ENCODE results near the gene CDHR2.

The CDHR2 gene

DNA sequence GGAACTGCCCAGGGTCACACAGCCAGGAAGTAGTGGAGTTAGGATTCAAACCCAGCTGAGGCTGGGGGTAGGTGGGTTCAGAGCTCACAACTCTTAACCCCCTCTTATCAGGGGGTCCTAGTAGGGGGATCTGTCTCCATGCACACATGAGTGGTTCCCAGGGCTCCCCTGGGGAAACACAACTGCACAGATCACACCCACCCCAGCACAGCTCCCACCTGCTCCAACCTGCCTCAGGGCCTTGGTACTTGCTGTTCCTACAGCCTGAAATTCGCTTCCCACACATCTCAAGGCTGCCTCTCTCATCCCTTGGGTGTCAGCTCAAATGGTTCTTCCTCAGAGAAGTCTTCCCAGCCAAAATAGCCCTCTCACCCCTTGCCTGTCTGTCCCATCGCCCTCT is 76.4 kb downstream of the CDHR2 start:
- DNase-seq: no peak

DNA sequence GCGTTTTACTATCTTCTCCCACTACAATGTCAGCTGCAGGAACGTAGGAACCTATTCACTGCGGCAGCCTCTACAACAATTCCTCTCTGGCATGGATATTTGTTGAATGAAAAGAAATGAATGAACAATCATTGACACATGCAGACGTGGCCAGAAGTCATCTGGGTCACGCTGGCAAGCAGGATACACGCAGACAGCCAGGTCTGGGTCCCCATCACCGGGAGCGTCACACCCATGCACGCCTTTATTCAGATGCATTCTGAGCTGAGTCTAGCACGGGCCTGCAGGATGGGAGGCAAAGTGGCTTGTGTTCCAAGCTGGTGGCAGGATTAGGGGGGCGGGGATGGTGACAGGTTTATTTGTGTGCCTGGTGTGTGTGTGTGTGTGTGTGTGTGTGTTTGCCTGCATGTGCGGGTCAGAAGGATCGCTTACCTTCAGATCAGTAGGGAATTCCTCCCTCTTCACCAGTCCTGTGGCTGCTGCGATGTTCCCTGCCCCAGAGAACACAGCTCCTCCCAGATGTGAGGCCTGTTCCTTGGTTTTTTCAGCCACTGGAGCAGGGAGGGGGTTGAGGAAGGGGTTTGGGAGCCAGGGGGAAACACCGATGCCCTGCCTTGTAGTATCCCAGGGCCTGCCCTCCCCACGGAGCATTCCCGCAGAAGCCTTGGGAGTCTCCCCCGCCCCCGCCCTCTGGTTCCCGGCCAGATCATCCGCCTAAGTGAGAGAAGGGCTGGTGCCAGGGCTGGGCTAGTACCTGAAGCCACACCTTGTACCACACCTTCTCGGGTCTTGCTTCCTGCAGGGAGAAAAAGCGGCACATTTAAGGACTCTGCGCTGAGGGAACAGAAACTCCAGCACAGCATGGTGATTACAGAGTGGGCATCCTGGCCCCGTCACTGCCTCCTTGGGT is 77.1 kb downstream of the CDHR2 start:
- DNase-seq: no peak

DNA sequence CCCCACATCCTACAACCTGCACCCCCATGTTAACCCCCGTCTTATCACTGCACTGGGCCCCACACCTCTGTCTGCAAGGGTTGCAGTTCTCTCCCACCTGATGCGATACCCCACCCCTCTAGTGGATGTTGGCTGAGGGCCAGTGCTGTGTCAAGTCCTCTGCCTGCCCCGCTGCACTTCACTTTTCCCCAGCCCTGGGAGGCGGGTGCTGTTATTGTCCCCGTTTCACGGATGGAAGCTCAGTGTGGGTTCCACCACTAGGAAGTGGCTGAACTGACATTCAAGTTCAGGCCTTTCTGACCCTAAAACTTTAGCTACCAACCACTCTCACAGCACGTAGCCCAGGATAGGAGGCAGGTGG is 77.7 kb downstream of the CDHR2 start:
- no peak for DNase-seq

DNA sequence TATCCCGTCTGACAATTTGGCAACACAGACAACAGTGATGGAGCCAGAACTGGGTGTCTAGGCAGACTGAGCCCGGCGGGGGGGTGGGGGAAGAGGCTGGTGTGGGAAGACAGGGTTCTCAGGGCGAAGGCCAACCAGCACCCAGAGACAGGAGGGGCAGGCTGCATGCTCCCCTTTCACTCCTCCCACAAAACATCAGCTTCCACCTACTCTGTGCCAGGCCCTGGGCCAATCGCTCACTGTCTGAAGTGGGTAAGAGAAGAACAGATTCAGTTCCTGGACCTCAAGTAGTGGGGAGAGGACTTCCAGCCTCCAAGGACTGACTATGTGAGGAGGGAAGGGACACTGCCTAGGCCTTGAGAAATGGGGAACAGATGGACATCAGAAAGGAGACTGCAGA is 78.4 kb downstream of the CDHR2 start:
- DNase-seq: no peak

DNA sequence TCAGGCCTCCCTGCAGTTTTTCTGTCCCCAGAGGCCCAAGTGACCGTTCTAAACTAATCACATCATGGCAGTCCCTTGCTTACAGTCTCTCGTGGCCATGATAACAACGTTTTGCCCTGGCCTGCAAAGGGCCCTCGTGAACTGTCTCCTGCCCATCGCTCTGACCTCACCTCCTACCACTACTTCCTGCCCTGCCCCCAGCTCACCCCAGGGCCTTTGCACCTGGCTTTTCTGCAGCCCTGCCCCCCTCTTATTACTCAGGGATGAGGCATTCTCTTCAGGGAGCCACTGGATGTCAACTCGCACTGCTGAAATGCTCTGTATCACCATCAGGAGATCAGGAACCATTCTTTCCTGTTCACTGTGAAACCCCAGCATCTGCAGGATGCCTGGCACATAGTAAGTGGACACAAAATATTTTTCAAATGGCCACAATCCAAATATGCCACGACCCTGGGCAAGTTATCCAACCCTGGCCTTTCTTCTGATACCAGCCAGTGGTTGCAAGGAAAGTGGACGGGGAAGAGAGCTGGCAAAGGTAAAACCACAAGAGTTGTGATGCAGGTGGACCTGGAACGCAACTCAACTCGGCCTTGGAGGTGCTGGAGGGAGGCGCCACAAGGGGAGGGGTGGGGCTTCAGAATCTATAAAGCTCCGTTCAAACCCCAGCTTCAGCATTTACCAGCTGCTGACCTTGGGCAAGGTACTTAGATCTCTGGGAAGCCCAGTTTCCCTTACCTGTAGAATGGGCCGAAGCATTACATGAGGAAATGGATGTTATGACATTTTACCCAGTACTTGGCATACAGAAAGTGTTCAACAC is 79.5 kb downstream of the CDHR2 start:
- DNase-seq: no peak

DNA sequence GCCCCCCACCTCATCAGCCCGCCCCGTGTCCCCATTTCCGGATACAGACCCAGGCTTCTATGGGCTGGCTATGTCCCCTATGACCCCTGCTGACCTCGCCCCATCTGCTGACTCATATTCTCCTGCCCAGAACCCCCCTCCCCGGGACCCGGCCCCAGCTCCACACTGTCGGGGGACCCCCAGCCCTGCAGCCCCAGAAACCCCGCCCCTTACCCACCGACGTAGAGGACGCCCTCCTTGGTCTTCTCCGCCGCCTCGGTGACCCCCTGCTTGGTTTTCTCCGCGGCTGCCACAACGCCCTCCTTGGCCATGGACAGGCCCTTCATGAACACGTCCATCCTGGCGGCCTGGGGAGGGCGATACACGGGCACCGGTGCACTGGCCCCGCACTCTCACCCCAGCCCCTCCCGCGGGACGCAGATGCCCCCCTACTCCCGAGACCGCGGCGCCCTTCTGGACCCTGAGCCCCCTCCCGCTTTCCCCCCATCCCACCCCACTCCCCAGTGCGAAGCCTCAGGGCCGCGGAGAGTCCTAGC is 80.2 kb downstream of the CDHR2 start:
- DNase-seq: no peak

DNA sequence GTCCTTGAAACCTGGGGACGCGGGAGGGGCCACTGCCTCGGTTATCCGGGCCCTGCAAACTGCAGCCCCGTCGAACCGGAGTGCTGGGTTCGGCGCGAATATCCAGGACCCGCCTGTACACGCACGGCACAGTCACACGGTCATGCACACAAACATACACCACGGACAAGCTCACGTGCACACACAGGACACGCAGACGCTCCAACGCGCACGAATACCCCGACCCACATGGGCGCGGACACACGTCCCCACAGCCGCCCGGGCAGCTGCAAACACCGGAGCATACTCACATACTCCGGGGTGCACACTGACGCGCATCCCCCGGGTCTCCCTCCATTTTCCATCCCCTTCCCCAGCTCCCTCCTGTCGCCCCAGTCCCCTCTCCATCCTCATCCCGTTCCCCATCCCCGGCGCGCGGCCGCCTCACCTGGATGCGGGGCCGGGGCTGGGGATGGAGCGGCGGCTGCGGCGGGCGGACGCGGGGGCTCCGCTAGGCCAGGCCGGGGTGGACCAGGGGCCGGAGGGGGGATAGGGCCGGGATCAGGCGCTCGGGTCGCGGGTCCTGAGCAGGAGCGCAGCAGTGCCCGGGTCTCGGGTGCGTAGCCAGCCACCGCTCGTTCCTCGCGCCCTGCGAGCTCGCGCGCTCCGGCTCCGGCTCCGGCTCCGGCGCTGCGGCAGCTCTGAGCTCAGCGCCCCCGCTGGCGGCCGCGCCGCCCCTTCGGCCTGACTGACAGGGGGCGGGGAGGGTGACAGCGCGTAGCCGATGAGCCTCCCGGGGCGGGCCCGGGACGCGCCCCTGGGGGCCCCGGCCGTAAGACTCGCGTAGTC is 80.9 kb downstream of the CDHR2 start, which contains the start of the genes EIF4E1B and SNCB:
TSS of gene EIF4E1B (plus strand) at position 823 of the 828 bp plus-strand sequence. CDS start 12,113 bp downstream, outside the sequence.
TSS of gene SNCB (minus strand) at position 682 of the 828 bp plus-strand sequence. CDS start 880 bp downstream, outside the sequence.
- no peak for DNase-seq

DNA sequence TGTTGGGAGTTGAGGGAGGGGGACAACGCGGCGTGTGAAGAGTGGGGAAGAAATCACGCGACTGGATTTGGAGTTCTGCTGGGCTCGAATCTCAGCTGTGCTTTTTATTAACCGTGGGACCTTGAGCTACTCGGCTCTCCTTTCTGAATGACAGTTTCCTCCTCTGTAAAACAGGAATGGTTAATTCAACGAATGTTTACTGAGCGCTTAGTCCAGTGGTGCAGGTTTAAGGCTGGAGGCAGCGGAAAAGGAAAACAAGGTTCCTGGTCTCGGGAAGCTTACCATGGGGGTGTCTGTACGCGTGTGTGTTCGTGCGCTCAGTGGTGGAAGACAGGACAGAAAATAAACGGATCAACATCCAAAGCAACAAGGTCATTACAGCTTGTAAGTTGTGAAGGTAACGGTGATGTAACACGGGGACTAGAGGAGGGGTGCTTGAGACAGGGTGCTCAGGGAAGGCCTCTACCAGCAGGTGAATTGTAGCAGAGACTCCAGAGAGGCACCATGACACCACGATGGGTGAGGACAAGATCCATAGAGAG is 81.6 kb downstream of the CDHR2 start:
- DNase-seq: no peak

DNA sequence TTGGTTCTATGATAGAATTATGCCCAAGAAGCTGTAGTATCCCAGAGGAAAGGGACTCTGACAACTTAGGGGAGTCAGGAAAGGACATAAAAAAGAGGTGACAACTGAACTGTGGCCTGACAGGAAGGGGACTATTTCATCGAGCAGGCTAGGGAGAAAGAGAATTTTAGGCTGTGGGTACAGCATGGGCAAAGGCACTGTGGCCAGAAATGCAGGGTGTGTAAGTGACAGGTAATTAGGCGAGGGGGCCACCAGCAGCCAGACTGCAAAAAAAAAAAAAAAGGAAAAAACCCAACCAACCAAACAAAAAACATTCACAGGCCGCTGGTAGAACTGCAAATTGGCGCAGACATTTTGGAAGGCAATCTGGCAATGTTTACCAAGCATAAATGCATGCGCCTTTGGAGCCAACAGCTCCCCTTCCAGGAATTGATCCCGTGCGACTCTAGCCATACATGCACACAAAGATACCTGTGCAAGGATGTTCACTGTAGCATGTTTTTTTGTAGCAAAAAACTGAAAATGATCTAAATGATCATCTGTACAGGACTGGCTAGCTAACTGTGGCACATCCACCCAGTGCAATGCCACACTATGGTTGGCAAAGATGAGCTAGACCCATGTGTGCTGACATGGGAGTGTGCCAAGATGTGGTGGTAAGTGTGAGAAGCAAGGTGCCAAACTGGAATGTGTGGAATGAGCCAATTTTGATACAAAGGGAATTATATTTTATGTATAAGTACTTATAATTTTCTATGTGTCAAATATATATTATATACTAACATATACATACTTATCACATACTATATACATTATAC is 82.5 kb downstream of the CDHR2 start:
- no peak for DNase-seq

DNA sequence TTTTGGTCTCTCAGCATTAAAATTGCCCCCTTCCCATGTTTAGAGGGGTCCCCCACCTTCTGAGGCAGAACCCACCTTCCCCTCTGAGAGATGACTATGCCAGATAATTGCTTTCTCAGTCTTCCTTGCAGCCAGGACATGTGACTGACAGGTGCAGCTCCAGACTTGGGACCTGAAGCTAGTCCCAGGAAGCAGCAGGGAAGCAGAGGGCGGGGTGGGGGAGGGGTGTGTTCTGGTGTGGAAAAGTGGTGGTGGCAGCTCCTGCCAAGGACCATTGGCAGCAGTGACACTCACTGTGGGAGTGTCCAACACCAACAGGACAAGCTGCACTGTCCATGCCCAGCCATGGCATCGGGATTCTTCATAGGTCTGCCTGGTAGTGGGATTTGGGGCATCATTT is 83.6 kb downstream of the CDHR2 start:
- DNase-seq: no peak

DNA sequence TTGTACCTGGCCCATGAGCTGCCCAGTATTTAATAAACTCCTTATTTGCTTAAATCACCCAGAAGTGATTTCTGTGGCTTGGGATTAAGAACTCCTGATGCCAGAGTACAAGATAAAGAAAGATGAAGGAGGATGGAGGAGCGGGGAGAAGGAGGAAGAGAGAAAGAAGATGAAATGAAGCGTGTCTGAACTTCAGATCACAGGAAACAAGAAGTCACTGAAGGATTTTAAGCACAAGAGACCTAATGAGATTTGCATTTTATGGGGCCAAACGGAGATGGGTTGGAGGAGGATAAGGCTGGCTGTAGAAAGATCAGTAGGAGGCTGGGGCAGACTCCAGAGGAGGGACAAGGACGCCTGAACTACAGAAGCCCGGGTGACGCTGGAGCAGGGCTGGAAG is 84.5 kb downstream of the CDHR2 start:
- DNase-seq: no peak

DNA sequence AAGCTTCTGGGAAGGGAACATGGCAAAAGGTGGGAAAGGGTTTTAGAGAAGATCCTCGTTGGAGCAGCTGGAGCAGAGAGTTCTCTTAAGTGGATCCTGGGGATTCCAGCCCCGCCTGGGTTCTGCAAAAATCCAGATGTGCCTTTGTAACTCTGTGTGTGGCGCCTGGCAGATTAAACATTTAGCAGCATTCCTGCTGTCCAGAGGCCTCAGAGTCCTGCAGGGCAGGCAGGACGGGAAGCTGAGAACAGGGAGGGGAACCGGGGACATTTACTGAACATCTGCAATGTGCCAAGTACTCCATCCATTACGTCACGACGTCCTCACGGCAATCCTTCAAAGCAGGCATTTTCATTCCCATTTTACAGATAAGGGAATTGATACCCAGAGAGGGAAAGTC is 87.3 kb downstream of the CDHR2 start:
- DNase-seq: no peak

DNA sequence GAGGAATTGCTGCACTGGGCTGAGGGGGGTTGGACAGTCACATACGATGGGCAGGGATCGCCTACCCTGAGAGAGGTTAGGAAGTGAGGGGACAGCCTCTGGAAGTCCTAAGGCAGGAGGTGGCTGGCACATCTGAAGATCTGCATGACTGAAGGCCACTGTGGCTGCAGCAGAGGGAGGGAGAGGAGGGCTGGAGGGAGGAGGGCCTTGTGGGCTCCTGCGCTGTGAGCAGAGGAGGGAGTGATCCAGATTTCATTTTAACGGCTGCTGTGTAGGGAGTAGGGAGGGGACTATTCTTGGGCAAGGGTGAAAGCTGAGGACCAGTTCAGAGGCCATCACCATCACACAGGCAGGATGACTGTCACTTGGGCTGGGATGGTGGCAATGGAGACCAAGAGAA is 88.4 kb downstream of the CDHR2 start:
- no peak for DNase-seq

DNA sequence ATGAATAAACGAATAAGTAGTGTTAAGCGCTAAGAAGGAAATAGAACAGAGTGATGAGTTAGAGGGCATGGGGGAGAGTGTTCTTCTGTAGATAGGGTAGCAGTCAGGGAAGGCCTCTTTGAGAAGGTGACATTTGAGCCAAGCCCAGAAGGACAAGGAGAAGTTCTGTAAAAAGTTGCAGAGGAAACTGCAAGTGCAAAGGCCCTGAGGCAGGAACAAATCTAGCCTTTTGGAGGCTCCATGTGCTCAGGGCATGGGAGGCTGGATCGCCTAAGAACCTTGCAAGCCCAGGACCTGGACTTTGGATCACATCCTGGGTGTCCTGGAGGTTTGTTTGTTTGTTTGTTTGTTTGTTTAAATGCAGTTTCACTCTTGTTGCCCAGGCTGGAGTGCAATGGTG is 89.3 kb downstream of the CDHR2 start:
- DNase-seq: no peak

DNA sequence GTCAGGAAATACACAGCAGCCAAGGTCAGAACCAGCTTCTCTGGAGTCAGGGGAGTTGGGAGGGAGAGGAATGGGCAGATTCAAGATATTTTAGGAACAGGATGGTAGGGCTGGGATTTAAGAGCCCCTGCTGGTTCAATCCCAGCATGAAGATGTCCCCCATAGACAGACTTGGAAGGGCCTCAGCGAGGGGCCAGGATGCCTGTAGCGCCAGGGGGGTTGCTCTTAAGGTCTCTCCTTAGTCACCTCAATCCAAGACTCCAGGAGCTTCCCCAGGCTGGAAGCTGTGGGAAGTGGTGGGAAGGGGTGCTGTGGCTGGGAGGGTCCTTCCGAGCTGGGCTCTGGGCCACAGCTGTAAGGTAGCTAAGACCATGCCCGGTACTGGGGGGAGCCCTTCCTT is 90.1 kb downstream of the CDHR2 start:
- DNase-seq: no peak

DNA sequence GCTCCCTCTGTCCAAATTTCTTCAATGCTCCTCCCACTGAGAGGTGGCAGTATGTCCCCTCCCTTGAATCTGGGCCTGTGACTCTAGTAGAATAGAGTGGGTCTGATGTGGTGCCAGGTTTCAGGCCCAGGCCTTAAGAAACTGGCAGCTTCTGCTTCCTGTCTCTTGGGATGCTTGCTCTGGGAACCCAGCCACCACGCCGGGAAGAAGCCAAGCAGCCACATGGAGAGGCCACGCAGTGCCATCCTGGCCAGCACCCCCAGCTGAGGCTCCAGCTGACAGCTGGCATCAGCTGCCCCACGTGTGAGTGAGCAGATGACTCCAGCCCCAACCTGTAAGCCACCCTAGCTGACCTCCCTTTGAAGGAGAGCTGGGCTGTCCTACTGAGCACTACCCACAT is 90.8 kb downstream of the CDHR2 start:
- DNase-seq: no peak

DNA sequence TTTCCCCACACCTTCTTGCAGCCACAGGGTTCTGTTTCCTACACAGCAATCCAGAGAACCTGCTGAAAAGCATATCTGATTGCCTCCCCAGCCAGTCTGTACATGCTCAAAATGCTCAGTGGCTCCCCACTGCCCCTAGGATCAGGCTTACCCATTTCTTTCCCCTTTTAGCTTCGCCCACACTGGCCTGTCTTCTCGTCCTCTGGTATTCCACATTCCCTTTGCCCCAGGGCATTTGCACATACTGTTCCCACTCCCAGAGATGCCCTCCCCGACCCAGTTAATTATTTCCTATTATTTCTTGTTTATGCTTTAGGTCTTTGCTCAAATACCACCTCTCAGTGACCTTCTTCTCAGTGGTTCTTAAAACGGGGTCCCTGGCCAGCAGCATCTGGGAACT is 91.5 kb downstream of the CDHR2 start:
- DNase-seq: no peak

DNA sequence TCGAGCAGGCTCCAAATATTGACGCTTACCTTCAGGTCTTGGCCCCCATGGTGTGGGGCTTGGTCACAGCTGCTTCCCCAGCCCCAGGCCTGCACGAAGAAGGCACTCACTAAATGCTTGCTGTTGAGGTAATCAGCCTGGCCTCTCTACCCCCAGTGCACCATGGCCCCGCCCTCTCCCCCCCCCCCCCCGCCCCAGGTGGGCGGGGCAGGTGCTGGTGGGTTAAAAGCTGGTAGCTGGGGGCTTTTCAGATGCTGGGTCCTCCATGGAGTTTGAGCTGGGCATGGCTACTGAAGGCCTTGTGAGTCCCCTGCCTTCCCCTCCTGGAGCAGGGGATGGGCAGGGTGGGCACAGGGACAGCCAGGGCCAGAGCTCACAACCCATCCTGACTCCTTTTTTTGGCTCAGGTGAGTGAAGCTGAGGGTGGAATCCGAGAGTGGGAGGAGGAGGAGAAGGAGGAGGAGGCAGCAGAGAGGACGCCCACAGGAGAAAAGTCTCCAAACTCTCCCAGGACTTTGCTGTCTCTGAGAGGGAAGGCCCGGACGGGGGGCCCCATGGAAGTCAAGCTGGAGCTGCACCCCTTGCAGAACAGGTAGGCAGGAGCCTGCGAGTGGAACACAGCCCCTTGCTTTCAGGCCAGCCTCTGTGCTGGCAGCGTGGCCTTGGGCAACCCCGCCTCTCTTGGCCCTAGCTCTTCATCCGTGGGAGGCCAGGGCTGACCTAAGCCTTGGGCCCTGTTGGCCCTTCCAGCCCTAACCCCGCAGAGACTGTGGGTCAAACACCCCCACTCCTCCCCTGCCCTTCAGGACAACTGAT is 93.7 kb downstream of the CDHR2 start:
- DNase-seq: no peak

DNA sequence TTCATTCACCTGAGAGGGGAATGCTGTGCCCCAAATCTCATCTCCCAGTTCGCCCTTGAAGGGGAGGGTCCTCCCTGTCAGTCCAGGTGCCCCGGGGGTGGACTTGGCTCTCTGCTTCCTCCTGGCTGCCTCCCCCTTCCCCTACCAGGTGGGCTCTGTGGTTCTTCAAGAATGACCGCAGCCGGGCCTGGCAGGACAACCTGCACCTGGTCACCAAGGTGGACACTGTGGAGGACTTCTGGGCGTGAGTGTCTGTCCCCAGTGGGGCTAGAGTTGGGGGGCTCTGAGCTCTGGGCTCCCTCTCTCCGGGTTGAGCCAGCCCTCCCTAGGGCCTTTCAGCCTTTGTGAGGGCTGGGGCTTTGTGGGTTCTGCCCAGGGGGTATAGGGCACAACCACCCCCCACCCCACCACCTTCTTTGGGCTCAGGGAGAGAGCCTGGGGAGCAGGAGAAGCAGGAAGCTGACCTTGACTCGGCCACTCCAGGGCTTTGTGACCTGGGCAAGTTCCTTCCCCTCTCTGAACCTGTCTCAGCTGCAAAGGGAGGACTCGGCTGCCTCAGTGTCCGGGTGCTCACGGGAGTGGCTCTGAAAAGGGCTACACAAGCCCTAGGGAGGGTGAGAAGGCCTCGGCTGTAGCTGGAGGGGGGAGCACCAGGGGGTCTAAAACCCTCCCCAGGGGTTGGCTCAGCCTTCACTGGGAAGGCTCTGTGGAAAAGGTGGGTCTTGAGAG is 94.5 kb downstream of the CDHR2 start:
- no peak for DNase-seq

DNA sequence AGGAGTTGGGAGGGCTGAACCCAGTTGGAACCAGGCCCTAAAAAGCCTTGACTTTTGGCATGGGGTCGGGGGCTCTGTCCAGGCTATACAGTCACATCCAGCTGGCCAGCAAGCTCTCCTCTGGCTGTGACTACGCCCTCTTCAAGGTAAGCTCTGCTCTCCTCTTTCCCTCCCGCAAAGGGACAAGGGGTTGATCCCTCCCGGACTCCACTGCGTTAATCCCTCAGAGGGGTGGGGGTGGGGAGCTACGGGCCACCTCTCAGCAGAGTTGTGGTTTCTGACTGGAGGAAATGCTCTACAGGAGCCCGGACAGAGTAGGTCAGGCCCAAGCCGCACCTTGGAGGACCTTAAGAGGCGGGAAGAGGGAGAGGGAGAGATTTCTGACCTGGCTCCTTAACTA is 95.2 kb downstream of the CDHR2 start:
- no peak for DNase-seq

Measured in NCI-H2081 treated with DMSO at 0.1 percent for 48 hours (cell line).